Thoracic aorta (tissue), 2 donors: Measurements from ENCODE around the gene SCRN1. TPM values are rescaled to one million over a fixed set of nuclear protein-coding genes. Genes with fewer than 3 reads are reported as not detected.

ENCODE experiments used
- ATAC-seq: fragments of 150-250 bp; one replicate; pipeline ENCODE4 v1.8.0; 2017; ENCODE audit warnings: low read depth; ENCODE audit not compliant: insufficient number of reproducible peaks, low FRiP score
- DNase-seq: peaks from one replicate; pipeline ENCODE4 v3.0.0-alpha.2; 2020; ENCODE audit warnings: low spot score
- H3K27ac ChIP-seq, 2 donors: fragments of 200-600 bp; sonication (generic); 1 replicate in 1 of 2; 2 replicates in 1 of 2; pipeline ENCODE4 v1.5.1; 2016; ENCODE audit warnings: mild to moderate bottlenecking in 2 of 2, moderate library complexity in 2 of 2
- H3K27me3 ChIP-seq: fragments of 200-600 bp; sonication (generic); replicated peaks from 2 replicates; pipeline ENCODE4 v1.6.0; 2016; ENCODE audit warnings: mild to moderate bottlenecking; ENCODE audit not compliant: insufficient read depth
- H3K36me3 ChIP-seq: fragments of 200-600 bp; sonication (generic); one replicate; pipeline ENCODE4 v1.5.1; 2016
- H3K4me1 ChIP-seq, 2 donors: fragments of 200-600 bp; sonication (generic); 1 replicate in 1 of 2; 2 replicates in 1 of 2; pipeline versions ENCODE4 v1.5.1 to v1.6.0; 2016; ENCODE audit warnings: low read depth in 2 of 2, mild to moderate bottlenecking in 1 of 2; ENCODE audit not compliant: control insufficient read depth in 1 of 2
- H3K4me3 ChIP-seq: fragments of 200-600 bp; sonication (generic); 2 replicates; pipeline ENCODE4 v1.5.1; 2016; ENCODE audit warnings: mild to moderate bottlenecking
- H3K9me3 ChIP-seq: fragments of 200-600 bp; sonication (generic); 2 replicates; pipeline ENCODE4 v1.5.1; 2016
- total RNA-seq, 2 donors: library from RNA; depleted of rRNA; stranded (reverse); fragments of >200 nt; gene quantifications; one replicate each; pipeline versions ENCODE4 v1.1.0 to v1.2.3, GENCODE V29; 2016
- TF ChIP-seq, protein P1 (sequence below): fragments of 200-600 bp; sonication (generic); IDR thresholded peaks from one replicate; pipeline ENCODE4 v1.5.1; 2019; ENCODE audit warnings: antibody characterized with exemption

The SCRN1 gene, protein sequence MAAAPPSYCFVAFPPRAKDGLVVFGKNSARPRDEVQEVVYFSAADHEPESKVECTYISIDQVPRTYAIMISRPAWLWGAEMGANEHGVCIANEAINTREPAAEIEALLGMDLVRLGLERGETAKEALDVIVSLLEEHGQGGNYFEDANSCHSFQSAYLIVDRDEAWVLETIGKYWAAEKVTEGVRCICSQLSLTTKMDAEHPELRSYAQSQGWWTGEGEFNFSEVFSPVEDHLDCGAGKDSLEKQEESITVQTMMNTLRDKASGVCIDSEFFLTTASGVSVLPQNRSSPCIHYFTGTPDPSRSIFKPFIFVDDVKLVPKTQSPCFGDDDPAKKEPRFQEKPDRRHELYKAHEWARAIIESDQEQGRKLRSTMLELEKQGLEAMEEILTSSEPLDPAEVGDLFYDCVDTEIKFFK
- total RNA-seq = 10 to 100 TPM; 58.1 to 75.3 TPM

DNA sequence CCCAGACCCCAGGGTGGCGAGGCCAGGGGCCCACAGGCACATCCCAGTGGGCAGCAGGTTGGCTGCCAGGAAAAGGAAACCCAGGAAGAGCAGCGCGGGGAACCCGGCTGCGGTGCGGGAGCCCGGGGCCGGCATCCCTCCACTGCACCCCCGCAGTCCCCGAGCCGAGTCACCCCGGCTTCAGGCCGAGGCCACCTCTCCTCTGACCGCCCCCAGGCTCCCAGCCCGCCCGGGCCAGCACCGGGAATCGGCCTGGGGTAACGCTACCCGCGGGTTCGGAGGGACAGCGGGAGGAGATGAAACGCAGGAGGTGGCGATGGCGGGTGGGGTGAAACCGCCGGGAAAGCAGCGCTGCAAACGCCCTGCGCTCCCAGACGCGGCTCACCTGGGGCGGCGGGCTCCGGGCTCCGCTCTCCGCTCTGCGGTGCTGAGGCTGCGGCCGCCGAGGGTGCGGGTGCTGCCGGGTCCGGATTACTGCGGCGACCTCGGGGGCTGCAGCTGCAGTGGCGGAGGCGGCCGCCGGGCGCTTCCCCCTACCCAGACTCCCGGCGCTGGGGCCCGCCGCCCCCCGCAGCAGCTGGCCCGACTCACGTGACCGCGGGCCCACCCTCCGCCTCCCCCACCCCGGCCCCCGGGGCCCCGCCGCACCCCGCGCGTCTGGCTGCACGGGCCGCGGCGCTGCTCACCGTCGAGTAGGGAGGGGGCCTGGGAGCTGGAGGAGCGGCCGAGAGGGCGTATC, at the start of gene SCRN1:
Gene SCRN1 (minus strand): TSS at position 545 of the 739 bp plus-strand sequence. CDS start 20,734 bp downstream, outside the sequence.
- Histone ChIP-seq H3K4me1 (peaks cover 8 to 26% of the 10 kb centered on the region in 2 donors), H3K36me3 (no peaks in the 10 kb centered on the region), H3K27ac (peak within 1 kb of the TSS; percentile 94 to 98), H3K4me3 (peak within 1 kb of the TSS; percentile 92), H3K27me3 (no peaks in the 10 kb centered on the region), H3K9me3 (peaks cover 8% of the 10 kb centered on the region)
- DNase-seq = no peak
- TF ChIP-seq, protein P1, sequence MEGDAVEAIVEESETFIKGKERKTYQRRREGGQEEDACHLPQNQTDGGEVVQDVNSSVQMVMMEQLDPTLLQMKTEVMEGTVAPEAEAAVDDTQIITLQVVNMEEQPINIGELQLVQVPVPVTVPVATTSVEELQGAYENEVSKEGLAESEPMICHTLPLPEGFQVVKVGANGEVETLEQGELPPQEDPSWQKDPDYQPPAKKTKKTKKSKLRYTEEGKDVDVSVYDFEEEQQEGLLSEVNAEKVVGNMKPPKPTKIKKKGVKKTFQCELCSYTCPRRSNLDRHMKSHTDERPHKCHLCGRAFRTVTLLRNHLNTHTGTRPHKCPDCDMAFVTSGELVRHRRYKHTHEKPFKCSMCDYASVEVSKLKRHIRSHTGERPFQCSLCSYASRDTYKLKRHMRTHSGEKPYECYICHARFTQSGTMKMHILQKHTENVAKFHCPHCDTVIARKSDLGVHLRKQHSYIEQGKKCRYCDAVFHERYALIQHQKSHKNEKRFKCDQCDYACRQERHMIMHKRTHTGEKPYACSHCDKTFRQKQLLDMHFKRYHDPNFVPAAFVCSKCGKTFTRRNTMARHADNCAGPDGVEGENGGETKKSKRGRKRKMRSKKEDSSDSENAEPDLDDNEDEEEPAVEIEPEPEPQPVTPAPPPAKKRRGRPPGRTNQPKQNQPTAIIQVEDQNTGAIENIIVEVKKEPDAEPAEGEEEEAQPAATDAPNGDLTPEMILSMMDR = no peak
- ATAC-seq = no peak

DNA sequence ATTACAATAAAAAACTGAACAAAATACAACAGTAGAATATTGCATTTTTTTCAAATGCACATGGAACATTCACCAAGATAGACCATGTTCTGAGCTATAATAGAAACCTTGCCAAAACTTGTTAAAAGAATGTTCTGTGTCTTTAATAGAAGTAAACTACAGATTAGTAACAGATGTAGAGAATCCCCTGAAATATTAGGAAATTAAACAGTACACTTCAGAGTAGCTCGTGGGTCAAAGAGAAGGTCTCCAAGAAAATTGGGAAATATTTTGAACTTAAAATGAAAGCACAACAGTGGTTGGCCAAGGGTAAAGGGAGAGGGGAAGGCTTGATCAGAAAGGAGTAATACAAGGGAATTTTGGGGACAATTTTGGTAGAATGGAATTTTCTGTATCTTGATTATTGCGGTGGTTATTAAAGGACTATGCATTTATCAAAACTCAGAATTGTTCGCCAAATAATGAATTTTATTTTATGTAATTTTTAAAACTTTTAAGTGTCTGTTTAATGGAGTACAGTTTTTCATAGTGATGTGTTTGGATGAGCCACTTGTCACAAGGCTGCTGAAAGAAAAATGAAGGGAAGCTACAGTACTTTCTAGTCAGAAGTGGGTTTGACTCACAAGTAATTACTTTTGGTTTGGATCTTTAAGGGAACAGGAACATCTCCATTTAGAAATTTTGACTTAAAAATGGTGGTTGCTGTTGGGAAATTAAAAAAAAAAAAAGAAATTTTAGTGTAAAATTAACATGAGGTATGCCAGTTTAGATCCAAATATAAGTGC, 48.8 kb upstream of the SCRN1 start:
- DNase-seq (no peak), ATAC-seq (no peak)
- peaks cover 4 to 6% of the 10 kb centered on the region in 2 donors for H3K4me1 ChIP-seq
- no peak overlapping the region for H3K4me3 ChIP-seq
- no peaks in the 10 kb centered on the region for H3K27me3 ChIP-seq
- no peaks in the 10 kb centered on the region for H3K36me3 ChIP-seq
- no peak overlapping the region for H3K27ac ChIP-seq
- TF ChIP-seq, protein P1 = no peak
- H3K9me3 ChIP-seq = no peaks in the 10 kb centered on the region

DNA sequence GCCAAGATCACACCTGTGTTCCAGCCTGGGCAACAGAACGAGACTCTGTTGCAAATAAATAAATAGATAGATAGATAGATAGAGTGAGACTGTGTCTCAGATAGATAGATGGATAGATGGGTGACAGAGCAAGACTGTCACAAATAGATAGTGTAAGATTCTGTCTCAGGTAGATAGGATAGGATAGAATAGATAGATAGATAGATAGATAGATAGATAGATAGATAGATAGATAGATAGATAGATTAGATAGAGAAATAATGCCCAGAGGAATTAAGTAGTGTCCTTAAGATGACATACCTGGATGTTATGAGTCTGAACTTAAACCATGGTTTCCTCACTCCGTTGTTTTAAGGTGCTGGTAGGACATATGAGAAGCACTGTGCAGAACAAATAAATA, 46.6 kb upstream of the SCRN1 start:
- H3K27me3 ChIP-seq = no peaks in the 10 kb centered on the region
- peaks cover 13 to 15% of the 10 kb centered on the region in 2 donors for H3K4me1 ChIP-seq
- DNase-seq = no peak
- no peak overlapping the region for H3K4me3 ChIP-seq
- TF ChIP-seq, protein P1 = no peak
- no peaks in the 10 kb centered on the region for H3K36me3 ChIP-seq
- no peak overlapping the region for H3K27ac ChIP-seq
- no peak for ATAC-seq
- no peaks in the 10 kb centered on the region for H3K9me3 ChIP-seq

GRCh38 chr7:30034501-30034900, 44.9 kb upstream of the SCRN1 start:
- Histone ChIP-seq H3K27ac (no peak overlapping the region), H3K4me3 (no peak overlapping the region), H3K9me3 (no peaks in the 10 kb centered on the region), H3K27me3 (no peaks in the 10 kb centered on the region), H3K36me3 (no peaks in the 10 kb centered on the region), H3K4me1 (peaks cover 17 to 20% of the 10 kb centered on the region in 2 donors)
- no peak for DNase-seq
- TF ChIP-seq, protein P1 = no peak
- ATAC-seq = no peak
